Activated naive CD8-positive, alpha-beta T cell (primary cell): Measurements from ENCODE around the gene NBEA.
"Not testable (repeated sequence)": the region's sequence is repeated elsewhere in the genome, so short reads cannot be mapped to it uniquely, and the experiment has no call there.

Experiments
- H3K27ac Mint-ChIP-seq: one replicate; pipeline ENCODE4 v1.8.0; 2021; ENCODE audit warnings: mixed read lengths
- H3K27me3 Mint-ChIP-seq: one replicate; pipeline ENCODE4 v1.8.0; 2021; ENCODE audit warnings: mixed read lengths
- H3K36me3 Mint-ChIP-seq: one replicate; pipeline ENCODE4 v1.8.0; 2021; ENCODE audit warnings: mixed read lengths
- H3K4me1 Mint-ChIP-seq: one replicate; pipeline ENCODE4 v1.8.0; 2021; ENCODE audit warnings: low read depth, mixed read lengths
- H3K4me3 Mint-ChIP-seq: one replicate; pipeline ENCODE4 v1.8.0; 2021; ENCODE audit warnings: mild to moderate bottlenecking, mixed read lengths
- H3K9me3 Mint-ChIP-seq: one replicate; pipeline ENCODE4 v1.8.0; 2021; ENCODE audit warnings: low read depth, mixed read lengths

NBEA gene

DNA sequence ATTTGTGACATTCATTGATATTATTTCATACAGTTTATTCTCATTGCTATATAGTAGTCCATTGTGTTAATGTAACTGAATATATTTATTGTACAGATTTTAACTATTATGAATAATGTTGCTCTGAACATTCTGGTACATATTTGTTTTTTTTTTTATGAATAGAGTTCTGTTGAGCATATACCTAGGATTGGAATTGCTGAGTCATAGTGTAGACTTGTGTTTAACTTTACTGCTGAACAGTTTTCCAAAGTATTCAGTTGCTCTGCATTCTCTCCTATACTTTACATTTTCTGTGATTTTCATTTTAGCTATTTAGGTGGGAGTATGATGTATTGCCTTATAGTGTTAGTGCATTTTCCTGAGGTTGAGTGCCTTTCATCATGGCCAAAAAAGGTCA is 436.9 kb downstream of the NBEA start:
- Mint-ChIP-seq H3K4me3 (no peak overlapping the region), H3K4me1 (no peaks in the 10 kb centered on the region), H3K27ac (no peak overlapping the region), H3K9me3 (no peaks in the 10 kb centered on the region), H3K27me3 (no peaks in the 10 kb centered on the region), H3K36me3 (peaks cover 2% of the 10 kb centered on the region)

GRCh38 chr13:35379663-35380062 is 437.6 kb downstream of the NBEA start:
- Mint-ChIP-seq H3K36me3 (no peaks in the 10 kb centered on the region), H3K27ac (no peak overlapping the region), H3K27me3 (no peaks in the 10 kb centered on the region), H3K9me3 (no peaks in the 10 kb centered on the region), H3K4me1 (no peaks in the 10 kb centered on the region), H3K4me3 (no peak overlapping the region)

GRCh38 chr13:35387682-35388250 is 445.7 kb downstream of the NBEA start:
- no peak overlapping the region for H3K4me3 Mint-ChIP-seq

GRCh38 chr13:35388441-35389355 is 446.6 kb downstream of the NBEA start:
- H3K4me1 Mint-ChIP-seq: no peaks in the 10 kb centered on the region
- H3K27ac Mint-ChIP-seq: no peak overlapping the region
- no peaks in the 10 kb centered on the region for H3K9me3 Mint-ChIP-seq
- H3K4me3 Mint-ChIP-seq: no peak overlapping the region
- H3K36me3 Mint-ChIP-seq: no peaks in the 10 kb centered on the region
- H3K27me3 Mint-ChIP-seq: no peaks in the 10 kb centered on the region

More at GRCh38 chr13:35387682-35388250, 445.7 kb downstream of the NBEA start:
- Mint-ChIP-seq H3K36me3 (no peaks in the 10 kb centered on the region), H3K9me3 (no peaks in the 10 kb centered on the region), H3K27ac (no peak overlapping the region), H3K4me1 (no peaks in the 10 kb centered on the region), H3K27me3 (no peaks in the 10 kb centered on the region)

- Mint-ChIP-seq H3K27ac (no peak overlapping the region), H3K4me3 (no peak overlapping the region), H3K27me3 (no peaks in the 10 kb centered on the region), H3K4me1 (no peaks in the 10 kb centered on the region), H3K36me3 (no peaks in the 10 kb centered on the region), H3K9me3 (no peaks in the 10 kb centered on the region)
These were observed 447.5 kb downstream of the NBEA start for GRCh38 chr13:35389535-35389934.

GRCh38 chr13:35392768-35393167 is 450.7 kb downstream of the NBEA start:
- H3K27me3 Mint-ChIP-seq: no peaks in the 10 kb centered on the region
- H3K4me3 Mint-ChIP-seq: no peak overlapping the region
- no peak overlapping the region for H3K27ac Mint-ChIP-seq
- H3K4me1 Mint-ChIP-seq: no peaks in the 10 kb centered on the region
- H3K9me3 Mint-ChIP-seq: peaks cover 8% of the 10 kb centered on the region
- peaks cover 5% of the 10 kb centered on the region for H3K36me3 Mint-ChIP-seq

DNA sequence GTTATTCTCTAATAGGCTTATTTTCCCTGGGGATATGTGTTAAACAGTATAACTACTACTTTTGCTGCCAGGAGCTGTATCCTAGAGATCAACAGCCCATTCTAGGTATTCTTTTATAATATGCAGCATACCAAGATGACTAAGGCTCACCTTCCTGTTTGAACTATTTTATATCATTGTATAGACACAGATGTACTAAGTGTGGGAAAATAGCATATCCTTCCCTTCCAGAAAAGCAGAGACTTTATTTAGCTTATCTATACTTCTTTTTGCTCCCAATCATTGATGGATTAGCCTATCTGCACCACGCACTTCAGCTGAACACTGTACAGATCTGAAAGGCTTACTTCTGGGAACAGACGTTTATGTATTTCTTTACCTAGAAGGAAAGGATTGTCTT is 451.8 kb downstream of the NBEA start:
- Mint-ChIP-seq H3K27ac (no peak overlapping the region), H3K4me3 (no peak overlapping the region), H3K36me3 (peaks cover 13% of the 10 kb centered on the region), H3K27me3 (no peaks in the 10 kb centered on the region), H3K9me3 (peaks cover 13% of the 10 kb centered on the region), H3K4me1 (no peaks in the 10 kb centered on the region)

DNA sequence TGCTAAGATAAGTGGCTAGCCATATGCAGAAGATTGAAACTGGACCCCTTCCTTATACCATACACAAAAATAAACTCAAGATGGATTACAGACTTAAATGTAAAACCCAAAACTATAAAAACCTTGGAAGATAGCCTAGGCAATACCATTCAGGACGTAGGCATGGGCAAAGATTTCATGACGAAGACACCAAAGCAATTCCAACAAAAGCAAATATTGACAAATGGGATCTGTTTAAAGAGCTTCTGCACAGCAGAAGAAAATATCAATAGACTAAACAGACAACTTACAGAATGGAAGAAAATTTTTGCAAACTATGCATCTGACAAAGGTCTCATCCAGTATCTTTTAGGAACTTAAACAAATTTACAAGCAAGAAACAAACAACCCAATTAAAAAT is 466.2 kb downstream of the NBEA start:
- H3K27me3 Mint-ChIP-seq, H3K9me3 Mint-ChIP-seq, H3K4me3 Mint-ChIP-seq, H3K27ac Mint-ChIP-seq, H3K36me3 Mint-ChIP-seq, H3K4me1 Mint-ChIP-seq: not testable (repeated sequence)

GRCh38 chr13:35411059-35411744 is 469.1 kb downstream of the NBEA start:
- H3K27ac Mint-ChIP-seq: no peak overlapping the region
- H3K4me1 Mint-ChIP-seq: no peaks in the 10 kb centered on the region
- H3K36me3 Mint-ChIP-seq: peaks cover 5% of the 10 kb centered on the region
- peaks cover 11% of the 10 kb centered on the region for H3K9me3 Mint-ChIP-seq
- H3K4me3 Mint-ChIP-seq: no peak overlapping the region
- no peaks in the 10 kb centered on the region for H3K27me3 Mint-ChIP-seq

- Mint-ChIP-seq H3K27ac (no peak overlapping the region), H3K4me1 (no peaks in the 10 kb centered on the region), H3K4me3 (no peak overlapping the region), H3K27me3 (no peaks in the 10 kb centered on the region), H3K9me3 (no peaks in the 10 kb centered on the region), H3K36me3 (peaks cover 6% of the 10 kb centered on the region)
These were observed 506.4 kb downstream of the NBEA start for GRCh38 chr13:35448465-35448864.

DNA sequence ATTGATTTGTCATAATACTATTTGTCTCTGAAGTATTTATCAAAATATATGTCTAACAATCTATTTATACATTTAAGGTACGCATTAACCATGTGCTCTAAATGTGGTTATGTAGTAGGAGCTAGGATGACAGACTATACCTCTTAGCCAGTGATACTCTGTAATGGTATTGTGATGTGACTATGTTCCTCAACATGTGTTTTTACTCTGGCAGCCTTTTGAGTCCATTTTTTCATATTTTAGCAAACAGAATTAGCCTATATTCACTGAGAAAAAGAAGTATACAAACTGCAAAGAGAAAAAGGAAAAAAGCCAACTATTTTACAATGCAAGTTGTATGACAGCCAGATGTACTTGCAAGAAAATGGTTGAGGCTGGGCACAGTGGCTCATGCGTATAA is 507.8 kb downstream of the NBEA start:
- H3K4me1 Mint-ChIP-seq: no peaks in the 10 kb centered on the region

GRCh38 chr13:35455022-35455421 is 513.0 kb downstream of the NBEA start:
- Mint-ChIP-seq H3K27me3 (no peaks in the 10 kb centered on the region), H3K36me3 (peaks cover 12% of the 10 kb centered on the region), H3K9me3 (peaks cover 4% of the 10 kb centered on the region), H3K4me1 (no peaks in the 10 kb centered on the region), H3K27ac (no peak overlapping the region), H3K4me3 (no peak overlapping the region)

More for the DNA sequence above, 507.8 kb downstream of the NBEA start:
- H3K9me3 Mint-ChIP-seq: no peaks in the 10 kb centered on the region
- no peaks in the 10 kb centered on the region for H3K27me3 Mint-ChIP-seq
- H3K4me3 Mint-ChIP-seq: no peak overlapping the region
- H3K27ac Mint-ChIP-seq: no peak overlapping the region
- H3K36me3 Mint-ChIP-seq: peaks cover 7% of the 10 kb centered on the region

DNA sequence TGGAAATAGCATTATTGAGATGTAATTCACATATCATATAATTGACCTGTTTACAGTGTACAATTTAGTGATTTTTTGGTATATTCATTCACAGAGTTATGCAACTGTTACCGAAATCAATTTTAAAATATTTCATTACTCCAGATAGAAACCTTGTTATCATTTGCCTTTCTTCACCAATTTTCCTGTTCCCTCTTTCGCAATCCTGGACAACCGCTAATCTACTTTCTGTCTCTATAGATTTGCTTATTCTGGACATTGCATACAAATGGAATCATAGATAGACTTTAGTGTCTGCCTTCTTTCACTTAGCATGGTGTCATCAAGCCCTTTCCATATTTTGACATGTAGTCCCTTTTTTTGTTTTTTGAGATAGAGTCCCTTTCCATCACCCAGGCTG is 515.2 kb downstream of the NBEA start:
- Mint-ChIP-seq H3K27me3 (peaks cover 4% of the 10 kb centered on the region), H3K4me3 (no peak overlapping the region), H3K27ac (no peak overlapping the region), H3K36me3 (peaks cover 10% of the 10 kb centered on the region), H3K4me1 (no peaks in the 10 kb centered on the region), H3K9me3 (peaks cover 4% of the 10 kb centered on the region)

- Mint-ChIP-seq H3K4me3 (no peak overlapping the region), H3K36me3 (peaks cover 12% of the 10 kb centered on the region), H3K9me3 (peaks cover 4% of the 10 kb centered on the region), H3K4me1 (no peaks in the 10 kb centered on the region), H3K27me3 (peaks cover 10% of the 10 kb centered on the region), H3K27ac (no peak overlapping the region)
These were observed 518.0 kb downstream of the NBEA start for GRCh38 chr13:35460061-35460460.

GRCh38 chr13:35465371-35465770 is 523.3 kb downstream of the NBEA start:
- Mint-ChIP-seq H3K27me3 (peaks cover 32% of the 10 kb centered on the region), H3K4me1 (peaks cover 6% of the 10 kb centered on the region), H3K27ac (no peak overlapping the region), H3K36me3 (peaks cover 9% of the 10 kb centered on the region), H3K4me3 (no peak overlapping the region), H3K9me3 (peaks cover 3% of the 10 kb centered on the region)
